ENCODE results near the gene MPP4.
A peak's percentile ranks its signal among the peaks of the same experiment; 100 is the strongest.
"Not testable (repeated sequence)": the region's sequence is repeated elsewhere in the genome, so short reads cannot be mapped to it uniquely, and the experiment has no call there.

Gene MPP4

DNA sequence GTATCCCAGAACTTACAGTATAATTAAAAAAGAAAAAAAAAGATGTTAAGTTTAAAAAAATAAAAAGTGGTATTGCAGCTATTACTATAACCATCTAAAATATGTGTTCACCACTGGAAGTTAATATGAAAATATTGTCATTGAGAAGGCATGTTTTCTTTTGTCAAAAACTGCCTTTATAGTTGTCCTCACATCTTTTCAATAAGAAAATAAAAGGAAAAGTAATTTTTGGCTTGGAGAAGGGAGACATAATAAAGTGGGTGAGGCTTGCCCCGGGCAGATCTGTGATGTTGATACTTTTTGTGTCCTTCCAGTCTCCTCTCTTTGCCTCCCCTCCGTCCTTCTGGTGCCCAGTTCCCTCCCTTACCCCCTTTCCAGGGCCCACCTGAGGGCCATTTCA, 24.9 kb downstream of the MPP4 start:
- no peak for DNase-seq (ENCODE audit: low read depth)

DNA sequence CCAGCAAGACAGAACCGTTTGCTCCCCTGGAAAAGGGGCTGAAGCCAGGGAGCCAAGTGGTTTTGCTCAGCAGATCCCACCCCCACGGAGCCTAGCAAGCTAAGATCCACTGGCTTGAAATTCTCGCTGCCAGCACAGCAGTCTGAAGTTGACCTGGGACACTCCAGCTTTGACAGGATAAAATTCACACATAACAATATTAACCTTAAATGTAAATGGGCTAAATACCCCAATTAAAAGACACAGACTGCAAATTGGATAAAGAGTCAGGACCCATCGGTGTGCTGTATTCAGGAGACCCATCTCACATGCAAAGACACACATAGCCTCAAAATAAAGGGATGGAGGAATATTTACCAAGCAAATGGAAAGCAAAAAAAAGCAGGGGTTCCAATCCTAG, 27.2 kb downstream of the MPP4 start:
- not testable (repeated sequence) for DNase-seq (ENCODE audit: low read depth)

DNA sequence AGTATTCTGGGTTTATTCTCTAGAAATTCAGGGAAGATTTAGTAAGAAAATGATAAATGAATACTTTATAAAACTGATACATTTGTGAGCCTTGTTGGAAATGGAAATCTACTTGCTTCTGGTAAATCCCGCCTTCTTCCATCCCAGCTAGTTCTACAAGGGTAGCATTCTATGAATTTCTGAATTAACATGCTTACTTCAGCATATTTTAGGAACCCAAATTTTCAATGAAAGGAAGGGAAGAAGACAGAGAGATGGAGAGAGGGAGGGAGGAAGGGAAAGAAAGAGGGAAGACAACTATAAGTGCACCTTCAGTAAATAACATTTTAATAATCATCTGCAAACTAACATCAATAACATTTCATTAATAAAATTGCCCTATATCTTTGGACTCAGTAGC, 28.6 kb downstream of the MPP4 start:
- no peak for DNase-seq (ENCODE audit: low read depth)

DNA sequence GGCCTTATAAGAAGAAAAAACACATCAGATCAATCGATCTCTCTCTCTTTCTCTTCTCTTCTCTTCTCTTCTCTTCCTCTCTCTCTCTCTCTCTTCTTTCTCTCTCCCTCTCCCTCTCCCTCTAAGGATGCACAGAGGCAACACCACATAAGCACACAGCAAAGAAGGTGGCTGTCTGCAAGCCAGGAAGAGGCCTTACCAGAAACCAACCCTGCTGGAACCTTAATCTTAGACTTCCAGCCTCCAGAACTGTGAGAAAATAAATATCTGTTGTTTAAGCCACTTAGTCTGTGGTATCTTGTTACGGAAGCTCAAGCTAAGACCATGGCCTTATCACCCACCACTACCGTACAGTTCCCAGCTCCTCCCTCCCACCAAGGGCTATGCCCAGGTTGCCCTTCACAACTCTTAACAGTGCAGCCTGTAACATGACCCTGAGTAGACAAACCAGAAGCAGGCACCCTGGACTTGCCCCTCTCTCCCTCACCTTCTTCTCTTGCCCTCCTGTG, 30.0 kb downstream of the MPP4 start:
- DNase-seq (ENCODE audit: low read depth), result no peak

DNA sequence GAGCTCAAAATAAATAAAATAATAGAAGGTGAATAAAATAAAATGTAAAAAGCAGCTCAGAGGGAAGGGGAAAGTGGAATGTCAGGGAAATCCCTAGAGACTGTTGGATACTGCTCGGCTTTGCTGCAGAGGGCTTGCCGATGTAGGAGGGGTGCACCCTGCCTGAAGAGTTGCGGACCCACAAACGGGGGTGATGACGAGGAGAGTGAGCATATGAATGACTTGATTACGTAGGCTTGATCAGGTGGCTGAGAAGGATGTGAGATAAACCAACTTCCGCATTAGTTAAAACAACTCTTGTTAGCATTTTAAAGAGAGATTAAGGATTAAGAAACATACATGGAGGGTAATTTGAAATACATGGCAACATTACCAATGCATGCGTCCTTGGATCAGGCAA, 34.1 kb downstream of the MPP4 start:
- DNase-seq (ENCODE audit: low read depth), result no peak

DNA sequence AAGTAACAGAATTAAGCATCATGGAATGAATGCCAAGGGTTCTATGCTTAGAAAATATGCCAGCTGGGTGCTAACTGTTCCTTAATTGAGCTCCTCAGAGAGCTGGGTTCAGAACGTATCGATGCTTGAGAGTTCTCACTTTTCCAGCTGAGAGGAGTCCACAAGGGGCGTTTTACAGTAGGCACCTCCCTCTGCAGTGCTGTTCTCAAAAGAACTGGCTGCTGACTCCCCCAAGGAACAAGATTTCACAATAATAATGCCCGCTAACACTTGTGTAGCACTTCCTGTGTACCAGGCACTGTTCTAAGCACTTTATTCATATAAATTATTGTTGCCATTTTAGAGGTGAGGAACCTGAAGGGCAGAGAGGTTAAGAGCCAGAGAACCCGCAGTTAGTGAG, 37.1 kb downstream of the MPP4 start:
- DNase-seq (ENCODE audit: low read depth), result no peak

DNA sequence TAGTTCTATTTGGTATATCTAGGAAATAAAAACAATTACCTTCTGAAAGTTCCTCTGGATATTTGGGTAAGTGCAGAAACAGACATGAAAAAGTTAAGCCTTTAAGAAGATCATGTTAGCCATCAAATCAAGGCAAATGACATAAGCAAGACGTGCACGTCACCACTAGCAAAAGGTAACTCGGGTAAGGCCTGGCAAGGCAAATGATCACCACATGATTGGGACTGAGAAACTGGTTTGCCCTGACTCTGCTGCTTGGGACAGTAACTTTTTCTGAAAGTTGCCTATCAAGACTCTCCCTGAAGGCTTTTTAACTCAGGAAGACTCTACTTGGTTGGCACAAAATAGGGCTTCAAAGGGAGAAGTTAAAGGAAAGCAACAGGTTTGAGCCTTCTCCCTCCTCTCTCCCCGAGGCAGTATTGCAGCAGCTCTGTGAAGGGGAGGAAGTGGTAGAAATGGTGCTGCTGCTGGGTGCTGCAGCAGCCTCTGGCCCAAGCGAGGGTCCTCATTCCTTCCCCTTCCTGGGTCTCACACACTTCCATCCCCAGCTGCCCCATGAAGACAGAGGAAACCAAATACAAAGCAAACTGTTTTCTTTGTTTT, 38.0 kb downstream of the MPP4 start:
- DNase-seq (ENCODE audit: low read depth), result no peak

DNA sequence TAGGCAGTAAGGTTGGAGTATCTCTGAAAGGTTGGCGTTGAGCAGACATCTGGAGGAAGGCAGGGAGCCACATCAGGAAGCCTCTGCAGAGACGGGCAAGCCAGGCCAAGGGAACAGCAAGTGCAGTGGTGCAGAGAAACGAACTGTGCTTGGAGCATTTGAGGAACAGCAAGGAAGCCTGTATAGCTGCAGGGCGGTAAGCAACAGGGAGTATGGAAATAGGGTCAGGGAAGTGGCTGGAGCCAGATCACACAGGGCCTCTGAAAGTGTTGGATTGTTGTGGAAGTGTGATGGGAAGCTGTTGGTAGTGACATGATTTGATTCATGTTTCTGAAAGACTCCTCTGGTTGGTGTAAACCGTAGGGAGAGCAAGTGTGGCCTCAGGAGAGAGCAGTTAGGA, 41.7 kb downstream of the MPP4 start:
- DNase-seq (ENCODE audit: low read depth), result no peak

DNA sequence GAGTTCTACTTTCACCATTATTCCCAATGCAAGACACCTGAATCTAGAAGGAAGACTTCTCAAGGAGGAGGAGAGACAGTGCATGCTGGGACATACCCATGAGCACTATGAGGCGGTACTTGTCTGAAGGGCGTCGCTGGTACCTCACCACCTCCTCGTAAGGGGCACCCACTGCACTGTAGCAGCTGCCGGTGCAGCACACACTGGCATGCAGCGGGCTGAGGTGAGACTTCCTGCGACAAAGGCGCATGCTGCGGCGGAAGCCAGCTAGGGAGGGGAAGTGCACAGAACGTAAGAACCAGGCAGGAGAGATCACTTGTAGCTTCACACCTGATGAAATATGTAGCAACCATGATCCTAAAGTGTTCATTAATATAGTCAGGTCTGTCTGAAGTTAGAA, 42.3 kb downstream of the MPP4 start:
- no peak for DNase-seq (ENCODE audit: low read depth)

DNA sequence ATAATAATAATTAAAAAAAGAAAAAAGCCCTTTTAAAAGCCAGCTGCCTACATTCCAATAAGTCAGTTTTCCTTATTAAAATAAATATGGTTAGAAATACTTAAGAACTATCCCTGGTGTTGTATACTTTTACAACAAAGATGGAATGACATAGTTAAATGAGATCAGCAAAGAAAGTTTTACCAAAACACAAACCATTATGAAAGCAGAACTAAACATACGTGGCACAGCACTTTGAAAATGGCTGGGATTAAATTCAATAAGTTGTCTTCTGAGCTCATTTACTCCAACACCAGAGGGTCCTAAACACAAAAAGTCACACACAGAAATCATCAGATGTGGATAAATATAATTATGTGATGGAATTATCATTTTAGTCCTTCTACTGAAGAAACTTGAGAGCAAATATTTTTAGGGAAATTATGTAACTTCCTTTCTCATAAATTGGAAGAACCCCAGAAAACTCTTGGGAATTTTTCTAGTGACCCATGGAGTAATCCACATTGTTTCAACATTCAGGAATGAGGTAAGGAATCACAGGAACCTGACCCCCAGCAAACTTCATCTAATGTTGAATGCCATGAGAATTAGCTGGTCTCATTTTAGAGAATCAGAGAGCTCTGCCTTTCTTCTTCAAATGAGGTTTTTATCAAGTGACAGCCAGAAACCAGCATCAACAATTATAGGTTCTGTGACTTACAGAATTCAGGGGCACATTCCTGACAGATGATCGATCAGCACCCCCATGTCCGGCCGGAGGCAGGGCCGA, 43.6 kb downstream of the MPP4 start:
- peak; percentile 61 for DNase-seq (ENCODE audit: low read depth)

DNA sequence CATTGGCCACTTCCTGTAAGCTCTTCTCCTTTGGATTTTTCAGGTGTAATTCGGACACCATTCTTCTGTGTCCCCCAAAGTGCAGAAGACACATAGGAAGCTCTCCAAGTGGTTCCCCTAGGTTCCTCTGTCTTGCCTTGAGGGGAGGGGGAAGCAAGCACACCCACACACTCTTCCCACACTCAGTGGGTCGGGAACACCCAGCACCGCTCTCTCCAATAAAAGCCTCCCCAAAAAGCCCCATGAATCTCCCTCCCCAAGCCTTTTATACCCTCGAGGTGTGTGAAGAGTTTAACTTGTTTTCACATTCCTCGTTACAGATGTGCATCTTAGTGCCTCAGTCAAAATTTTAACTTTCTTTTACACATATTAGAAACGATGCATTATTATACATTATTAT, 45.2 kb downstream of the MPP4 start:
- no peak for DNase-seq (ENCODE audit: low read depth)

DNA sequence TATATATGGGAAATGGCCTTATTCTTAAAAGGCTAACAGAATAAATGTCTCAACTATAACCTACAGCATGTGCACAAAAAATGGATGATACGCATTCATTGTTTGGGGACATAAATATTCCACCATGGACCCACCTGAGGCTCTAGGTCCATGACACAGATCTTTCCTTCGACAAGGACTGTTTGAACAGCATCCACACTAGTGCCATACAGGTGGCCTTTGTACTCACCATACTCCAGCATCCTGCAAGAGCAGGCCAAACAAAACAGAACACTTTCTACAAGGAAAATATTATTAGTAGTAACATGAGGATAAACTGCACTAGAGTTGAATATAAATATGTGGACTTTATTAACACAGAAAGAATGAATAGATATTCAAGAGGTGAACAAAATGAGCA, 49.0 kb downstream of the MPP4 start:
- DNase-seq (ENCODE audit: low read depth), result no peak

DNA sequence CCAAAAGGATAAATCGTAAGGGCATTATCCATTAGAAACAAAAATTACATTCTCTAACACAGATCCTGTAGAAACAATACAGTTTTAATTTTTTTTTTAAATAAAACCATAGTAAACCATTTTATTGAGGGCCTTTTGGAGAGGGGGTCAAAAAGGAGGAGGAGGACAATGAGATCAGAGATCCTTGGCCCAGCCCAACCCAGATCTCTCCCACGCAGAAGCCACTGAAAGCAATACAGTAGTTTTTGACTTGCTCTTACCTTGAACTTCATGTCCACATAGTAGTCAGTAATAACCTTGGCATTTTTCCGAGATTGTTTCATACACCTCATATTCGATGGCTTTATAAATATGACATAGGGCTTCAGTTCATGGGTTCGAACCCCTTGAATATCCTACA, 51.0 kb downstream of the MPP4 start:
- DNase-seq (ENCODE audit: low read depth), result no peak

DNA sequence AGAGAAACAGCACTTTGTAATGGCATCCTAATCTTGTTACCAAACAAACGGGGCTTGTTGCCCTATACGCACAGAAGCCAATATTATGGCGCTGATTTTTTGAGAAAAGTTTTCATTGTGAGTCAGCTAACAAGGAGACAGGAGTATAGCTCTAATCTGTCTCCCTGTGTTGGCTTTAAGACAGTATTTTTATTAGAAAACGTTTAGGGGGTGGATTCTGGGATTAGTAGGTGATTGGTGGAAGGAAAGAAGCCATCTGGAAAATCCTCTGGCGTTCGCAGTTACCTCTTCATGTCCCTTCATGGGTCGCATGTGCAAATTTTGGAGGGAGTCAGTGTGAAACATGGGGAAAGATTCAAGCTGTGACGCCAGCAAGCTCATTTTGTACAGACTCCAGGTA, 54.4 kb downstream of the MPP4 start:
- DNase-seq (ENCODE audit: low read depth), result no peak

DNA sequence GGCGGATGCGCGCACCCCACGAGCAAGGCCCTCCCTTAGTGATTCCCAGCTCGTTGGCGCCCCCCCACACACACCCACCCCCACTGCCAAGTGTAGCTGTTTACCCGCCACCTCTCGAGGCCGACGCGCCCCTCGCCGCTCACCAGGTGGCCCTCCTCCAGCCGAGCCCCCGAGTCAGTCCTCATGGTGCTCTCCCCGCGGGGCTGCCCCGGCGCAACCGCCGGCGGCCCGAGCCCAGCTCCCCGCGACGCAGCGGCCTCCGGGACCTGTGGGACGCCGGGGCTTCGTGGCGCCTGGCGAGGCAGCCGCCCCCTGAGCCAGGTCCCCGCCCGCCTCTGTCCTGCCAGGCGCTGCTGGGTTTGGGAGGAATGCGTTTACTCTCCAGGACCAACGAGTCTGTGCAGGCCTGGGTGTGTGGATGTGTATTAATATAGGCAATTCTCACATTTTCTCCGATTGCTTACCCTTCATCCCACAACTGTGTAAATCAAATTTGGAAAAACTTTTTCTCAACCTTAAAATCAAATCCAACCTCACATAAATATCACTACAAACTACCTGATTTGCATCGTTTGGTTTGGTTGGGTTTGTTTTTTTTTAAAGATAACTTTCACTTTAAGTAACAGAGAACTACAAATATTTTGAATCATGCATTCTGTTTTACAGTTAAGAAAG, 55.1 kb downstream of the MPP4 start, which contains the start of gene TMEM237:
Gene TMEM237 (minus strand): TSS at position 288 of the 675 bp plus-strand sequence. CDS start 103 bp downstream, at position 185.
- DNase-seq (ENCODE audit: low read depth), result no peak

DNA sequence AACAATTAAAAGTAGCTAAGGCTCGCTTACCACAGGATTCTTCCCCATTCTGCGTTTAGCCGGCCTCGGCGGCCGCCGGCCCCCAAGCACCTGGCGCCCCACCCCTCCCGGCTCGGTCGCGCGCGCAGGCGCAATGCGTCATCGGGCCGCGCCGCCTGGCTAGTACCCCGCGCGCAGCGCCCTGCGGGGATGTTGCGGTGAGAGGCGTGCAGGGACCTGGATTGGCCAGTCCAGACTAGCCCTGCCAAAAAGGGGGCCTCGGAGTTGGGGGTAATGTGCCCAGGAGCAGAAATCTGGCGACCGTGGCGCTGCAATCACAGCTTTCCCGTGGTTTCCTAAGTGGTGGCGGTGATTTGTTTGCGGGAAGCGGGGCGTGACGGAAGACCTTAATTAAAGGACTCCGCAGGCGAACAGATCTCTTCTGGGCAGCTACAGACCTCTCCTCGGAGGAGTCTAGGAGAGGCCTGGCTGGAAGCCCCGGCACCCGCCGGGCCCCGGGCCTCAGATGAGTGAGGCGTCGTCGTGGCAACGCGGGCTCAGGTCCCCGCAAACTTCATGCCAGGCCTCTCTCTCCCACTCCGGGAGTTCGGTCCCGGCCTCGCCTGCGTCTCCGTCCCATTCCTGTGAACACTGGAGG, 55.7 kb downstream of the MPP4 start:
- DNase-seq (ENCODE audit: low read depth), result no peak

DNA sequence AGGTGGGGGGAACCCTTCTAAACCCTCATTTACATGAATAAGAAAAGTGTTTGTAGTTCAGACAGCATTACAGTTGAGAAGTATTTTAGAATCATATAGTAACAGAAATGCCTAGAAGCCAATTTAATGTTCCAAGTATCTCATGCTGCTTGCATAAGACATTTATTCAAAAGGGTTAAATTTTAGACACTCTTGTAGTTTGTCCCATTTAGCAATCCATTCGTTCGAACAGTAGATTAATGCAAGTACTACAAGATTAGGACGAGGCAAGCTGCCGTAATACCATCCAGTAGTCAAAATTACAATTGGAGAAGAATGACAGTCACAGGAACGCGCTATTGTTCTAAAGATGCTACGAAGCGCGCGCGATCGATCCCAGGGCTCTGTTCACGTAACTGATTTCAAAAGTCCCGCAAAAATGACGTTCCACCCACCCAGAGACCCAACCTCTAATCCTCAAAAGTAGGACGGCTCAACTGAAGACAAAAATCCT, 56.3 kb downstream of the MPP4 start:
- DNase-seq (ENCODE audit: low read depth), result no peak

DNA sequence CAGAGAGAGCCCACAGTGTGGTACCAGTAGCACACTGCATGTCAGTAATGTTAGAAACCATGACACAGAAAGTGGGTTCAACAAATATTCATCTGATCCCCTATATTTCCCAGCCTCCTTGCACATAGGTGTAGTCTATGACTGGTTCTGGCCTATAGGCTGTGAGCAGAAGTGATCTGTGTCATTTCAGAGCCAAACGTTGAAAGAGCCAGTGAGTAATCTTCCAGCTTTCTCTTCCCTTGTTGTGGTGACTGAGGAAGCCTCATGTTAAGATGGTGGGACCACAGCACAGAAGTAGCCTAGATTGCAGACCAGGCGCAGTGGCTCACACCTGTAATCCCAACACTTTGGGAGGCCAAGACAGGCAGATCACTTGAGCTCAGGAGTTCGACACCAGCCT, 59.2 kb downstream of the MPP4 start:
- no peak for DNase-seq (ENCODE audit: low read depth)

DNA sequence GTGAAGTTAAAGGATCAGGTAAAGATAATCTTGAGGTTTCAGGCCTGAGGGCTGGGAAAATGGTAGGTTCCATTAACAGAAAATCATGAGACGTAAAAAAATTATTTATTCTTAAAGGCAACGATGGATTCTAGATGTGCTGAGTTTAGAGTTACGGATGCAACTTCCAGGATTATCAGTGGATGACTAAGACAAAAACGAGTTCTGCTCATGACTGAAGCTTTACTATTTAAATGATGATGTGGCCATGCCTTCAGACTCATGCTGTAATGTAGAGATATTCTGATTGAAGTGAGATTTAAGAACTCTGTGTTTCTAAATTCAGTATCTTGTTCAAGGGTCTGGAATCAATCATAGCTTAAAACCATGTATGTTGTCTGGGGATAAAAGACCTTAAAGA, 60.1 kb downstream of the MPP4 start:
- no peak for DNase-seq (ENCODE audit: low read depth)

DNA sequence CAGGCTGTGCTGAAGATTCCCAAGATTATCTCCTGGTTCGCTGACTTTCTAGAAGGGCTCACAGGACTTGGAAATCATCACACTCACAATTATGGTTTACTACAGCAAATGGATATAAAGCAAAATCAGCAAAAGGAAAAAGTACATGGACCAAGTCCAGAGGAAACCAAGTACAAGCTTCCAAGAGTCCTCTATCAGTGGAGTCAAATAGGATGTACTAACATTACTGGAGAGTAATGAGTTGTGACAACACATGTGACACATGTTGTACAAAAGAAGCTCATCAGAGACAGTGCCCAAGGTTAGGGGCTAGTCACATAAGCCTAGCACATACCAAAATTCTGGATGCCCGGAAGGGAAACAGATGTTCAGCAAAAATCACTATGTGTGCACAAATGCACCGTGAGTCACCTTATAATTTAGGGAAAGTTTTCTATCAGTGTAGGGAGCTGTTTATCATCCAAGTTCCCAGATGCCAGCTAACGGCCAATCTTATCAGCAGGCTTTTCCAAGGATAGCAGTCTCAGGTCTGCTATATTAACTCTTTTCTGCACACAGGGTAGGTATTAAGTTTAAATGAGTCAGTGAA, 64.7 kb downstream of the MPP4 start:
- DNase-seq (ENCODE audit: low read depth), result no peak

DNA sequence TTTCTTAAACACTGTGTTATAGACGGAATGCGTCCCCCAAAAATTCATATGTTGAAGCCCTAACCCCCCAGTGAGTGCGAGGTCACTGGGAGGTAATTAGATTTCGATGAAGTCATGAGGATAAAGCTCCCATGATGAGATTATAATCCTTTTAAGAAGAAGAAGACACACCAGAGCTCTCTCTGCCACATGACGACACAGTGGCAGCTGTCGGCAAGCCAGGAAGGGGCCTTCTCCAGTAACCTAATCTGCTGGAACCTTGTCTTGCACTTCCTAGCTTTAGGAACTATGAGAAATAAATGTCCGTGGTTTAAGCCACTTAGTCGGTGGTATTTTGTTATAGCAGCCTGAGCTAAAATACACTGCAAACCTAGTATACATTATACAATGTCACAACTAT, 67.4 kb downstream of the MPP4 start:
- DNase-seq (ENCODE audit: low read depth), result no peak

DNA sequence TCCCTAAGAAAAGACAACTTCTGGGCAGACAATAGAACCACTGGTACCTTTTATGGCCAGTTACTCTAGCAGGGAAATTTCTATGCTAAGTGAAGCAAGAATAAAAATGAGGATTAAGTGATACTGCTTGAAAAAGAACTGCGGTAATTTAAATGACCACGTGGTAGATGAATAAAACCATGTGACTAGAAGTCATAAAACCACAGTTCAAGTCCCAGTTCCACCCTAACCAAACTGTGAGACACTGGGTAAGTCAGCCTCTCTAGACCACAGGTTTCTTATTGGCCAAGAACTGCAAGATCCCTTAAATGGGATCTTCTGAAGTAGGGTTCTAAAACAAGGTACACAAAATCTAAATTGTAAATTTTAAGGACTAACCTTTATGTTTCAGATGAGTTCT, 67.9 kb downstream of the MPP4 start:
- DNase-seq (ENCODE audit: low read depth), result no peak

Measured in non-pigmented ciliary epithelial cell (primary cell).